NT2/D1 (cell line): Measurements from ENCODE around the gene LLGL1.
"Not testable (repeated sequence)": the region's sequence is repeated elsewhere in the genome, so short reads cannot be mapped to it uniquely, and the experiment has no call there.

ENCODE experiments used
- SUZ12 ChIP-seq: IDR thresholded peaks from 2 replicates; pipeline ENCODE4 v1.6.1; 2011; ENCODE audit not compliant: insufficient read length, insufficient read depth; ENCODE audit errors: extremely low read depth
- ZNF274 ChIP-seq: IDR thresholded peaks from 2 replicates; pipeline ENCODE4 v1.6.1; 2011; ENCODE audit warnings: mild to moderate bottlenecking, low read depth, low read length

DNA sequence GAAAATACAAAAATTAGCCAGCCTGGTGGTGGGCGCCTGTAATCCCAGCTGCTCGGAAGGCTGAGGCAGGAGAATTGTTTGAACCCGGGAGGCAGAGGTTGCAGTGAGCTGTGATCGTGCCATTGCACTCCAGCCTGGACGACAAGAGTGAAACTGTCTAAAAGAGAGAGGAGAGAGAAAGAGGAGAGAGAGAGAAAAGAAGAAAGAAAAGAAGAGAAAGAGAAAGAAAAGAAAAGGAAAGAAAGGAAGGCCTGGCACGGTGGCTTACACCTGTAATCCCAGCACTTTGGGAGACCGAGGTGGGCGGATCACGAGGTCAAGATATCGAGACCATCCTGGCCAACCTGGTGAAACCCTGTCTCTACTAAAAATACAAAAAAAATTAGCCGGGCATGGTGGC is 8.5 kb upstream of the LLGL1 start:
- TF ChIP-seq SUZ12, ZNF274: not testable (repeated sequence)
